Keratinocyte (primary cell): ENCODE measurements around the gene COL11A2. TPM values are rescaled to one million over a fixed set of nuclear protein-coding genes. Genes with fewer than 3 reads are reported as not detected.

ENCODE experiments used
- DNase-seq: peaks from one replicate; pipeline ENCODE4 v3.0.0-alpha.2; 2011; ENCODE audit warnings: low read depth, missing footprints, low spot score
- FAIRE-seq: peaks from 2 replicates; lab custom pipeline; 2011; peaks lifted over from hg19 to GRCh38; lab: Jason Lieb, UNC
- H2AFZ ChIP-seq: 2 replicates; pipeline ENCODE4 v1.6.0; 2012; ENCODE audit warnings: low read length, control low read depth, inconsistent platforms; ENCODE audit not compliant: control insufficient read depth
- H3K27ac ChIP-seq: 2 replicates; pipeline ENCODE4 v1.5.1; 2011; ENCODE audit warnings: low read length; ENCODE audit not compliant: control insufficient read depth, insufficient read depth
- H3K27me3 ChIP-seq: 3 replicates; pipeline ENCODE4 v1.6.0; 2011; ENCODE audit warnings: low read length; ENCODE audit not compliant: control insufficient read depth, insufficient read depth; ENCODE audit errors: extremely low read depth
- H3K36me3 ChIP-seq, 2 experiments: 2 replicates in 1 of 2; 3 replicates in 1 of 2; pipeline ENCODE4 v1.5.1; 2011; ENCODE audit warnings: low read length in 2 of 2, mild to moderate bottlenecking in 1 of 2; ENCODE audit not compliant: control insufficient read depth in 2 of 2, insufficient read depth in 2 of 2; ENCODE audit errors: extremely low read depth in 1 of 2
- H3K4me1 ChIP-seq: 3 replicates; pipeline ENCODE4 v1.5.1; 2011; ENCODE audit warnings: low read length; ENCODE audit not compliant: control insufficient read depth, insufficient read depth; ENCODE audit errors: extremely low read depth
- H3K4me2 ChIP-seq: 3 replicates; pipeline ENCODE4 v1.6.0; 2011; ENCODE audit warnings: low read depth, low read length; ENCODE audit not compliant: control insufficient read depth, insufficient read depth; ENCODE audit errors: extremely low read depth
- H3K4me3 ChIP-seq, 3 experiments: fragments of 200-600 bp in 1 of 3; sonication (generic) in 1 of 3; 2 replicates in 2 of 3; 3 replicates in 1 of 3; pipeline ENCODE4 v1.5.1; 2011 to 2016; ENCODE audit warnings: low read length in 3 of 3, mild to moderate bottlenecking in 3 of 3, control low read depth in 2 of 3, inconsistent platforms in 1 of 3, low read depth in 1 of 3, mixed read lengths in 1 of 3, mixed run types in 1 of 3, moderate library complexity in 1 of 3; ENCODE audit not compliant: control insufficient read depth in 2 of 3, insufficient read depth in 2 of 3; ENCODE audit errors: extremely low read depth in 1 of 3
- H3K79me2 ChIP-seq: 2 replicates; pipeline ENCODE4 v1.6.0; 2012; ENCODE audit warnings: low read length; ENCODE audit not compliant: control insufficient read depth, insufficient read depth
- H3K9ac ChIP-seq: 3 replicates; pipeline ENCODE4 v1.6.0; 2011; ENCODE audit warnings: low read length; ENCODE audit not compliant: control insufficient read depth, insufficient read depth; ENCODE audit errors: extremely low read depth
- H3K9me1 ChIP-seq: 3 replicates; pipeline ENCODE4 v1.6.0; 2011; ENCODE audit warnings: low read length; ENCODE audit not compliant: control insufficient read depth, insufficient read depth; ENCODE audit errors: extremely low read depth
- H3K9me3 ChIP-seq: 2 replicates; pipeline ENCODE4 v1.5.1; 2012; ENCODE audit warnings: low read depth, low read length; ENCODE audit not compliant: control insufficient read depth
- H4K20me1 ChIP-seq: 3 replicates; pipeline ENCODE4 v1.6.0; 2011; ENCODE audit warnings: low read length; ENCODE audit not compliant: control insufficient read depth, insufficient read depth; ENCODE audit errors: extremely low read depth
- EZH2 ChIP-seq: IDR thresholded peaks from one replicate; pipeline ENCODE4 v1.6.1; 2012; ENCODE audit warnings: inconsistent platforms, mild to moderate bottlenecking, low read length, moderate library complexity
- dilution Hi-C: fragments of 300-500 bp; cut with MboI; formaldehyde crosslinking; loops from one replicate; pipeline ENCODE4 v1.7.0; 2020; ENCODE audit warnings: low sequenced_read_pairs; ENCODE audit not compliant: extremely low pct_ligation_motif_present
- polyA plus RNA-seq, 5 experiments: library from polyadenylated mRNA; depleted of rRNA in 3 of 5; stranded (reverse) in 3 of 5; stranded (forward) in 1 of 5; unstranded in 1 of 5; fragments of >200 nt; gene quantifications; 1 replicate in 1 of 5; 2 replicates in 3 of 5; 3 replicates in 1 of 5; pipeline versions ENCODE4 v1.2.1 to v1.2.3, GENCODE V29; 2011 to 2012; ENCODE audit warnings: missing spikeins in 2 of 5, low read depth in 1 of 5, low replicate concordance in 1 of 5
- TF ChIP-seq, protein P1 (sequence below), 3 experiments: IDR thresholded peaks in 1 of 3; conservative IDR thresholded peaks in 1 of 3; optimal IDR thresholded peaks in 1 of 3; 2 replicates in 2 of 3; 3 replicates in 1 of 3; pipeline versions ENCODE3 to v1.5.1; 2011; ENCODE audit warnings: low read length in 3 of 3, mild to moderate bottlenecking in 3 of 3, moderate library complexity in 2 of 3, control low read depth in 1 of 3, inconsistent platforms in 1 of 3; ENCODE audit not compliant: insufficient read depth in 2 of 3; ENCODE audit errors: extremely low read depth in 1 of 3

The COL11A2 gene
- polyA plus RNA-seq, 1 donor (not counting 4 experiments of a cell fraction or from before 2014, with no cell fraction given) = 0.08 TPM

DNA sequence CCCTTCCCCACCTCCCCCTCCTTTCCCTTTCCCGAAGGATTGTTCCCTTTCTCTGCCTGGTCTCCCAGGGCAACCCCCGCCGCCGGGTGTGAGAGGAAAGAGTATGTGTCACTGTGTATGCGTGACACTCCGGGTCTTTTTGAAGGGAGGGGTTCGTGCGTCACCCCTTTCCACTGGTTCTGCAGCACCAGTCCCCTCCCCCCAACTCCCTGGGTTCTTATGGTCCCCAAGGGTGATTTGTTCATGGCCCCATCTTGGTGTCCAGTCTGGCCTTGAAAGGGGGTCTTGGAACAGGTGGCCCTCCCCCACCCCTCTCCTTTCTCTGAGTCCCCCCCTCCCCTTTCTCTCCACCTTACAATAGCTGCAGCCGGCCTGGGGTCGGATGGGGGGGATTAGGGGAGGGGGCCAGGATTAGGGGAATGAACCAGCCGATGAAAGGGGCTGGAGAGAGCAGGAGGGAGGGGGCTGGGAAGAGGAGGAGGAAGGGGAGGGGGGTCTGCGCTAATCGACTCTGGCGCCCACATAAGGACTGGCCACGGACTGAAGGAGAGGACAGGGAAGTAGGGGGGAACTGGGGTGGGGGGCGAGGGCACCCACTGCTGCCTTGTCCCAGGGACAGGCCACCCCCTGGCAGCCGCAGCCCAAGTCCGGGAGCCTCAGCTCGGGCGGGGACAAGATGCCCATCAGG, 14.7 kb upstream of the COL11A2 start:
- peaks cover 17% of the 10 kb centered on the region for H3K79me2 ChIP-seq
- no peak for TF ChIP-seq EZH2
- TF ChIP-seq, protein P1, sequence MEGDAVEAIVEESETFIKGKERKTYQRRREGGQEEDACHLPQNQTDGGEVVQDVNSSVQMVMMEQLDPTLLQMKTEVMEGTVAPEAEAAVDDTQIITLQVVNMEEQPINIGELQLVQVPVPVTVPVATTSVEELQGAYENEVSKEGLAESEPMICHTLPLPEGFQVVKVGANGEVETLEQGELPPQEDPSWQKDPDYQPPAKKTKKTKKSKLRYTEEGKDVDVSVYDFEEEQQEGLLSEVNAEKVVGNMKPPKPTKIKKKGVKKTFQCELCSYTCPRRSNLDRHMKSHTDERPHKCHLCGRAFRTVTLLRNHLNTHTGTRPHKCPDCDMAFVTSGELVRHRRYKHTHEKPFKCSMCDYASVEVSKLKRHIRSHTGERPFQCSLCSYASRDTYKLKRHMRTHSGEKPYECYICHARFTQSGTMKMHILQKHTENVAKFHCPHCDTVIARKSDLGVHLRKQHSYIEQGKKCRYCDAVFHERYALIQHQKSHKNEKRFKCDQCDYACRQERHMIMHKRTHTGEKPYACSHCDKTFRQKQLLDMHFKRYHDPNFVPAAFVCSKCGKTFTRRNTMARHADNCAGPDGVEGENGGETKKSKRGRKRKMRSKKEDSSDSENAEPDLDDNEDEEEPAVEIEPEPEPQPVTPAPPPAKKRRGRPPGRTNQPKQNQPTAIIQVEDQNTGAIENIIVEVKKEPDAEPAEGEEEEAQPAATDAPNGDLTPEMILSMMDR (optimal IDR thresholded peaks at IDR 0.05 in 1 of 3, IDR thresholded peaks at IDR 0.05 in 1 of 3, conservative IDR thresholded peaks at IDR 0.05 in 1 of 3; ENCODE audit: extremely low read depth in 1 of 3, insufficient read depth in 2 of 3, low read length in 3 of 3) = no peak
- no peaks in the 10 kb centered on the region for H4K20me1 ChIP-seq
- peak overlapping the region; percentile 88 for H3K27ac ChIP-seq
- peaks cover 2% of the 10 kb centered on the region for H3K9me1 ChIP-seq
- DNase-seq = no peak
- H3K4me1 ChIP-seq = peaks cover 37% of the 10 kb centered on the region
- H3K9ac ChIP-seq = peak overlapping the region; percentile 89
- peak overlapping the region; percentile 98 for H3K4me2 ChIP-seq
- H3K4me3 ChIP-seq = peak overlapping the region in 2 of 3 experiments; percentile 76 to 94
- H3K9me3 ChIP-seq = no peaks in the 10 kb centered on the region
- dilution Hi-C loops = no loop called here
- H3K36me3 ChIP-seq = peaks cover 17 to 30% of the 10 kb centered on the region in 2 experiments
- peak overlapping the region; percentile 83 for H2AFZ ChIP-seq
- H3K27me3 ChIP-seq = no peaks in the 10 kb centered on the region
- FAIRE-seq = no peak

- Histone ChIP-seq H3K4me2 (peak overlapping the region; percentile 98), H2AFZ (no peak overlapping the region), H3K9me1 (peaks cover 5% of the 10 kb centered on the region), H3K4me1 (peaks cover 44% of the 10 kb centered on the region), H3K9ac (peak overlapping the region; percentile 2), H3K79me2 (peaks cover 25% of the 10 kb centered on the region), H3K4me3 (no peak overlapping the region), H3K36me3 (peaks cover 20 to 37% of the 10 kb centered on the region in 2 experiments), H3K27ac (peak overlapping the region; percentile 88), H3K9me3 (no peaks in the 10 kb centered on the region), H4K20me1 (no peaks in the 10 kb centered on the region), H3K27me3 (no peaks in the 10 kb centered on the region)
- dilution Hi-C loops = no loop called here
- FAIRE-seq (no peak), DNase-seq (no peak)
- TF ChIP-seq EZH2 = no peak
- TF ChIP-seq, protein P1 (optimal IDR thresholded peaks at IDR 0.05 in 1 of 3, IDR thresholded peaks at IDR 0.05 in 1 of 3, conservative IDR thresholded peaks at IDR 0.05 in 1 of 3; ENCODE audit: extremely low read depth in 1 of 3, insufficient read depth in 2 of 3, low read length in 3 of 3) = no peak
Measured at GRCh38 chr6:33206027-33206863, 14.0 kb upstream of the COL11A2 start.
